Testis (tissue), 2 donors: ENCODE data around the gene EXOC3L1.

Experiments
- POLR2A ChIP-seq: fragments of 450-650 bp; IDR thresholded peaks from one replicate; pipeline ENCODE4 v1.6.1; 2017; ENCODE audit warnings: antibody characterized with exemption, mild to moderate bottlenecking, moderate library complexity
- TF ChIP-seq, protein P1 (sequence below), 3 experiments: fragments of 450-650 bp in 2 of 3; fragments of 200-600 bp in 1 of 3; sonication (generic) in 1 of 3; IDR thresholded peaks; one replicate each; pipeline ENCODE4 v1.5.1; 2016 to 2019; ENCODE audit warnings: antibody characterized with exemption in 3 of 3, mild to moderate bottlenecking in 2 of 3, moderate library complexity in 1 of 3

DNA sequence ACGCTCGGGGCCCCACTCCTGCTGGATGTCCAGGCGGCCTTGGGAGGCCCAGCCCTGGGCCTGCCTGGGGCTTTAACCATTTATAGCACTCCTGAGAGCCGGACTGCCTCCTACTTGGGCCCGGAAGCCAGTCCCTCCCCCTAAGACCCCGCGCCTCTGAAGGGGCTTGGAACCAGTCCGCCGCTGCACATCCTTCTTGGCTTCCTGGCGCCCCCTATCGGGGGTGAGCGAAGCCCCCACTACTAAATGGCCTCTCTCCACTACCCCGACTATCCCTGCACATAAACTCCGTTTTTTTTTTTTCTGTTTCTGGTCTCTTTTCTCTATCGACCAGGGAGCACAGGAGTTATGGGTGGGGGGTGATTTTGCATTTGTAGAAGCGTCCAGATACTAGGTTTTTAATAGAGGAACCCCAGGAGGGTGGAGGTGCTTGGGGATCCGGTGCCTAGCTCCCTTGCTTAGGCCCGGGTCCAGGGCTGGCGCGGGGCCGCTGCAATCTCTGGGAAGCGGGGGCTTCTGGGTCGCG, 20.2 kb downstream of the EXOC3L1 start:
- TF ChIP-seq, protein P1, sequence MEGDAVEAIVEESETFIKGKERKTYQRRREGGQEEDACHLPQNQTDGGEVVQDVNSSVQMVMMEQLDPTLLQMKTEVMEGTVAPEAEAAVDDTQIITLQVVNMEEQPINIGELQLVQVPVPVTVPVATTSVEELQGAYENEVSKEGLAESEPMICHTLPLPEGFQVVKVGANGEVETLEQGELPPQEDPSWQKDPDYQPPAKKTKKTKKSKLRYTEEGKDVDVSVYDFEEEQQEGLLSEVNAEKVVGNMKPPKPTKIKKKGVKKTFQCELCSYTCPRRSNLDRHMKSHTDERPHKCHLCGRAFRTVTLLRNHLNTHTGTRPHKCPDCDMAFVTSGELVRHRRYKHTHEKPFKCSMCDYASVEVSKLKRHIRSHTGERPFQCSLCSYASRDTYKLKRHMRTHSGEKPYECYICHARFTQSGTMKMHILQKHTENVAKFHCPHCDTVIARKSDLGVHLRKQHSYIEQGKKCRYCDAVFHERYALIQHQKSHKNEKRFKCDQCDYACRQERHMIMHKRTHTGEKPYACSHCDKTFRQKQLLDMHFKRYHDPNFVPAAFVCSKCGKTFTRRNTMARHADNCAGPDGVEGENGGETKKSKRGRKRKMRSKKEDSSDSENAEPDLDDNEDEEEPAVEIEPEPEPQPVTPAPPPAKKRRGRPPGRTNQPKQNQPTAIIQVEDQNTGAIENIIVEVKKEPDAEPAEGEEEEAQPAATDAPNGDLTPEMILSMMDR (IDR thresholded peaks at IDR 0.05): peak in 2 of 3 experiments; percentile 39 to 57
- TF ChIP-seq POLR2A: no peak
